ENCODE data around the gene B2M. TPM values are rescaled to one million over a fixed set of nuclear protein-coding genes. Genes with fewer than 3 reads are reported as not detected.

The B2M gene
- total RNA-seq, 1 donor from 2014 or later: 1,535 TPM

- Mint-ChIP-seq H3K27me3 (ENCODE audit: unreplicated experiment) (peaks cover 17% of the 10 kb centered on the region), H3K9me3 (ENCODE audit: unreplicated experiment) (no peaks in the 10 kb centered on the region), H3K4me1 (ENCODE audit: unreplicated experiment) (peaks cover 15% of the 10 kb centered on the region), H3K27ac (ENCODE audit: unreplicated experiment) (no peak overlapping the region), H3K4me3 (ENCODE audit: unreplicated experiment) (no peak overlapping the region), H3K36me3 (ENCODE audit: unreplicated experiment) (no peaks in the 10 kb centered on the region)
- TF ChIP-seq CTCF (IDR thresholded peaks at IDR 0.05): no peak
- DNase-seq (ENCODE audit: extremely low spot score, unreplicated experiment): no peak
Observed at GRCh38 chr15:44666210-44667038, 44.9 kb upstream of the B2M start.

- H3K9me3 Mint-ChIP-seq (ENCODE audit: unreplicated experiment): no peaks in the 10 kb centered on the region
- H3K27ac Mint-ChIP-seq (ENCODE audit: unreplicated experiment): no peak overlapping the region
- no peaks in the 10 kb centered on the region for H3K36me3 Mint-ChIP-seq (ENCODE audit: unreplicated experiment)
- no peak overlapping the region for H3K4me3 Mint-ChIP-seq (ENCODE audit: unreplicated experiment)
- peaks cover 23% of the 10 kb centered on the region for H3K27me3 Mint-ChIP-seq (ENCODE audit: unreplicated experiment)
- TF ChIP-seq CTCF (IDR thresholded peaks at IDR 0.05): no peak
- DNase-seq (ENCODE audit: extremely low spot score, unreplicated experiment): no peak
- H3K4me1 Mint-ChIP-seq (ENCODE audit: unreplicated experiment): peaks cover 11% of the 10 kb centered on the region
Observed at GRCh38 chr15:44667039-44667360, 44.3 kb upstream of the B2M start.

GRCh38 chr15:44668921-44669320, 42.4 kb upstream of the B2M start:
- H3K9me3 Mint-ChIP-seq (ENCODE audit: unreplicated experiment): no peaks in the 10 kb centered on the region
- TF ChIP-seq CTCF (IDR thresholded peaks at IDR 0.05): no peak

GRCh38 chr15:44670087-44670950, 41.0 kb upstream of the B2M start:
- Mint-ChIP-seq H3K4me1 (ENCODE audit: unreplicated experiment) (no peaks in the 10 kb centered on the region), H3K4me3 (ENCODE audit: unreplicated experiment) (no peak overlapping the region), H3K27ac (ENCODE audit: unreplicated experiment) (no peak overlapping the region), H3K36me3 (ENCODE audit: unreplicated experiment) (no peaks in the 10 kb centered on the region), H3K9me3 (ENCODE audit: unreplicated experiment) (no peaks in the 10 kb centered on the region), H3K27me3 (ENCODE audit: unreplicated experiment) (peaks cover 34% of the 10 kb centered on the region)
- no peak for DNase-seq (ENCODE audit: extremely low spot score, unreplicated experiment)
- no peak for TF ChIP-seq CTCF (IDR thresholded peaks at IDR 0.05)

More at GRCh38 chr15:44668921-44669320, 42.4 kb upstream of the B2M start:
- Mint-ChIP-seq H3K36me3 (ENCODE audit: unreplicated experiment) (no peaks in the 10 kb centered on the region), H3K27me3 (ENCODE audit: unreplicated experiment) (peaks cover 32% of the 10 kb centered on the region), H3K27ac (ENCODE audit: unreplicated experiment) (no peak overlapping the region), H3K4me1 (ENCODE audit: unreplicated experiment) (peaks cover 2% of the 10 kb centered on the region), H3K4me3 (ENCODE audit: unreplicated experiment) (no peak overlapping the region)
- no peak for DNase-seq (ENCODE audit: extremely low spot score, unreplicated experiment)

GRCh38 chr15:44673639-44674038, 37.7 kb upstream of the B2M start:
- H3K4me3 Mint-ChIP-seq (ENCODE audit: unreplicated experiment): no peak overlapping the region
- no peaks in the 10 kb centered on the region for H3K9me3 Mint-ChIP-seq (ENCODE audit: unreplicated experiment)
- peaks cover 44% of the 10 kb centered on the region for H3K27me3 Mint-ChIP-seq (ENCODE audit: unreplicated experiment)
- no peak for DNase-seq (ENCODE audit: extremely low spot score, unreplicated experiment)
- no peak for TF ChIP-seq CTCF (IDR thresholded peaks at IDR 0.05)
- H3K4me1 Mint-ChIP-seq (ENCODE audit: unreplicated experiment): no peaks in the 10 kb centered on the region
- H3K27ac Mint-ChIP-seq (ENCODE audit: unreplicated experiment): no peak overlapping the region
- H3K36me3 Mint-ChIP-seq (ENCODE audit: unreplicated experiment): no peaks in the 10 kb centered on the region
